Effector memory CD8-positive, alpha-beta T cell (primary cell): ENCODE results near the gene LAMA5.

ENCODE experiments used
- ATAC-seq: fragments of 150-1000 bp; cut with Tn5 transposase; replicated peaks from 2 replicates; pipeline ENCODE4 v1.10.0; 2021; ENCODE audit warnings: mild to moderate bottlenecking, moderate library complexity
- DNase-seq, 3 experiments: peaks; one replicate each; pipeline ENCODE4 v3.0.0; 2021
- H3K27ac Mint-ChIP-seq, 2 donors: one replicate each; pipeline ENCODE4 v1.8.0; 2022; ENCODE audit warnings: mild to moderate bottlenecking in 2 of 2, mixed read lengths in 2 of 2, moderate library complexity in 2 of 2
- H3K27me3 Mint-ChIP-seq, 2 donors: one replicate each; pipeline ENCODE4 v1.8.0; 2022; ENCODE audit warnings: mixed read lengths in 2 of 2
- H3K36me3 Mint-ChIP-seq: one replicate; pipeline ENCODE4 v1.8.0; 2022; ENCODE audit warnings: mild to moderate bottlenecking, moderate library complexity, mixed read lengths; ENCODE audit not compliant: insufficient read depth
- H3K4me1 Mint-ChIP-seq, 2 donors: one replicate each; pipeline ENCODE4 v1.8.0; 2022; ENCODE audit warnings: low read depth in 2 of 2, mixed read lengths in 2 of 2
- H3K4me3 Mint-ChIP-seq, 2 donors: one replicate each; pipeline ENCODE4 v1.8.0; 2022; ENCODE audit warnings: mild to moderate bottlenecking in 2 of 2, mixed read lengths in 2 of 2, moderate library complexity in 2 of 2
- H3K9me3 Mint-ChIP-seq, 2 donors: one replicate each; pipeline ENCODE4 v1.8.0; 2022; ENCODE audit warnings: mixed read lengths in 2 of 2
- total RNA-seq, 9 experiments: gene quantifications; one replicate each; lab custom pipeline; 2026; lab: John Stamatoyannopoulos, UW

The LAMA5 gene, protein sequence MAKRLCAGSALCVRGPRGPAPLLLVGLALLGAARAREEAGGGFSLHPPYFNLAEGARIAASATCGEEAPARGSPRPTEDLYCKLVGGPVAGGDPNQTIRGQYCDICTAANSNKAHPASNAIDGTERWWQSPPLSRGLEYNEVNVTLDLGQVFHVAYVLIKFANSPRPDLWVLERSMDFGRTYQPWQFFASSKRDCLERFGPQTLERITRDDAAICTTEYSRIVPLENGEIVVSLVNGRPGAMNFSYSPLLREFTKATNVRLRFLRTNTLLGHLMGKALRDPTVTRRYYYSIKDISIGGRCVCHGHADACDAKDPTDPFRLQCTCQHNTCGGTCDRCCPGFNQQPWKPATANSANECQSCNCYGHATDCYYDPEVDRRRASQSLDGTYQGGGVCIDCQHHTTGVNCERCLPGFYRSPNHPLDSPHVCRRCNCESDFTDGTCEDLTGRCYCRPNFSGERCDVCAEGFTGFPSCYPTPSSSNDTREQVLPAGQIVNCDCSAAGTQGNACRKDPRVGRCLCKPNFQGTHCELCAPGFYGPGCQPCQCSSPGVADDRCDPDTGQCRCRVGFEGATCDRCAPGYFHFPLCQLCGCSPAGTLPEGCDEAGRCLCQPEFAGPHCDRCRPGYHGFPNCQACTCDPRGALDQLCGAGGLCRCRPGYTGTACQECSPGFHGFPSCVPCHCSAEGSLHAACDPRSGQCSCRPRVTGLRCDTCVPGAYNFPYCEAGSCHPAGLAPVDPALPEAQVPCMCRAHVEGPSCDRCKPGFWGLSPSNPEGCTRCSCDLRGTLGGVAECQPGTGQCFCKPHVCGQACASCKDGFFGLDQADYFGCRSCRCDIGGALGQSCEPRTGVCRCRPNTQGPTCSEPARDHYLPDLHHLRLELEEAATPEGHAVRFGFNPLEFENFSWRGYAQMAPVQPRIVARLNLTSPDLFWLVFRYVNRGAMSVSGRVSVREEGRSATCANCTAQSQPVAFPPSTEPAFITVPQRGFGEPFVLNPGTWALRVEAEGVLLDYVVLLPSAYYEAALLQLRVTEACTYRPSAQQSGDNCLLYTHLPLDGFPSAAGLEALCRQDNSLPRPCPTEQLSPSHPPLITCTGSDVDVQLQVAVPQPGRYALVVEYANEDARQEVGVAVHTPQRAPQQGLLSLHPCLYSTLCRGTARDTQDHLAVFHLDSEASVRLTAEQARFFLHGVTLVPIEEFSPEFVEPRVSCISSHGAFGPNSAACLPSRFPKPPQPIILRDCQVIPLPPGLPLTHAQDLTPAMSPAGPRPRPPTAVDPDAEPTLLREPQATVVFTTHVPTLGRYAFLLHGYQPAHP (N-terminal part only)
- 0 to 3.4 (median 0.39) reads per million in 9 experiments for total RNA-seq

DNA sequence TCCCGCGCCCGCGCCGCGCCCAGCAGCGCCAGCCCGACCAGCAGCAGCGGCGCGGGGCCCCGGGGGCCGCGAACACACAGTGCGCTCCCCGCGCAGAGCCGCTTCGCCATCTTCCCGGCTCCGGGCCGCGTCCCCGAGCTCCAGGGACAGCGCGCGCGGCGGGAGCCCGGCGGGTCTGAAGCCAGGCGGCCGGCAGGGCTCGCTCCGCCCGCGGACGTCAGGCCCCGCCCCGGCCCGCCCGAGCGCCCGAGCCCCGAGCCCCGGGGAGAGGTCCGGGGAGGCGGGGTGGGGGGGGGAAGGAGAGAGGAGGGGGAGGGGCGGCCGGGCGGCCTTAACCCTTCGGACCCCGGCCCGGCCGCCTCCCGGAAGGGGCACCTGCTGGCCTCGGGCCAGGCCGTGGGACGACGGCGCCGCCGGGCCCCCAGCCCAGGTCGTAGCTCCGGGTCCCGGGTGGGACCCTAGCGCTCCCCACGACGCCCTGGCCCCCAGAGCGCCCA is at the start of gene LAMA5:
TSS of gene LAMA5 (minus strand) at position 177 of the 497 bp plus-strand sequence. CDS start at position 110, 67 bp downstream.
- H3K27ac Mint-ChIP-seq, result peak within 1 kb of the TSS in 1 of 2 donors; percentile 18
- peak within 1 kb of the TSS; percentile 78 to 86 for H3K4me3 Mint-ChIP-seq
- no peaks in the 10 kb centered on the region for H3K9me3 Mint-ChIP-seq
- peaks cover 36 to 53% of the 10 kb centered on the region in 2 donors for H3K27me3 Mint-ChIP-seq
- H3K36me3 Mint-ChIP-seq, result no peaks in the 10 kb centered on the region
- H3K4me1 Mint-ChIP-seq, result peaks cover 5 to 8% of the 10 kb centered on the region in 2 donors
- DNase-seq, result no peak
- ATAC-seq, result peak; percentile 64

DNA sequence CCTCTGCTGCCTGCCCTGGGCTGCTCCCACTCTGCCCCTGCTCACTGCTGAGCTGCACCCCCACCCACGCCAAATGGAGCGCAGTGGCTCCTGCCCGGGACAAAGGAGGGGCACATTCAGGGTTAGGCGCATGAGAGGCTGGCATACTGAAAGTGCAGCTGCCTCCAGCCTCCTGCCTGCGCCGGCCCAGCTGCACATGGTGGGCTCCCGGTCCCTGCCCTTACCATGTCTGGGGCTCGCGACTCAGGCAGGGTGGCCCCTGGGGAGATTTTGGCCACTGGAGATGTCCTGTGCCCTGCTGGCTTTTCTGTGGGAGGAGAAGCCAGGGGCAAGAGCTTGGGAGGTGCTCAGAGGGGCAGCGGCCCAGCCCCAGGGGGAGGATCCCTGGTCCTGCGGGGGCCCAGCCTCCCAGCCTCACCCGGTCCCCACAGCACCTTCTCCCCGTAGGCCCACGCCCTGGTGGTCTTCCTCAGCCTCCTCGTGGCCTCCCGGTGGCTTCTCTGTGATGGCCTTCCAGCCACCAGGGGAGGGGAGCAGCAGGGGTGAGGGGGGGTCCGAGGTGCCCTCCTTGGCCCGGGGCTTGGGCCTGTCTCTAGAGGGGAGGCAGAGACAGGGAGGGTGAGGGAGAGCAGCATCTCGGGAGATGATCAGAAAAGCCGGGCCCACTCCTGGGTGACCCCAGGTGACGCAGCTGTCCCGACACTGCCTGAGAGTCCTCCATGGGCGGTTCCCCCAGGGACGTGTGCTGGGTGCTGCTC is 48.4 kb upstream of the LAMA5 start:
- no peaks in the 10 kb centered on the region for H3K4me1 Mint-ChIP-seq
- H3K4me3 Mint-ChIP-seq, result no peak overlapping the region
- H3K27ac Mint-ChIP-seq, result no peak overlapping the region
- no peaks in the 10 kb centered on the region for H3K27me3 Mint-ChIP-seq
- H3K36me3 Mint-ChIP-seq, result no peaks in the 10 kb centered on the region
- no peak for ATAC-seq
- no peaks in the 10 kb centered on the region for H3K9me3 Mint-ChIP-seq
- no peak for DNase-seq

DNA sequence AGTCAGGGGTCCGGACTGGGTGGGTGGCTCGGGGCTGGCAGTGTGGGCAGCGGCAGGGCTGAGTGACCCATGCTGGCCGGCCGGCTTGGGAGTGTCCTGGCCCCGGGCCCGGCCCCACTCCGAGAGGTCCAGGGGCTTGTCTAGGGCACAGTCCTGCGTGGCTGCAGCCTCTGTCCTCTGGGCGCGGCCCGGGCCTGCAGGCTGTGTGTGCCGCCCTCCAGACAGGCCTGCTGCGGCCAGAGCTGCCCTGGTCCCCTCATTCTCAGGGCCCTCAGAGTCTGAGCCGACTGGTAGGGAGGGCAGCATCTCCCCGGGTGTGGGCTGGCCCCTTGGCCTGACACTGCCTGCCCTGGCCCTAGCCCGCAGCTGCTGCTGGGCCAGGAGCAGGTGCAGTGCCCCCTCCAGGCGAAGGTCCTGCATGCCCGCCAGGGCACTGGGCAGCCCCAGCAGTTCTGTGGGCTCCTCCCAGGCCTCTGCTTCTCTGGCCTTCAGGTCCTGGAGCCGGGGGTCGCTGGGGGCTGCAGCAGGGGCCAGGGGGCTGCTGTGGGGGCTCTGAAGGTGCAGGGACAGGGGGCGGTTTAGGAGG is 46.9 kb upstream of the LAMA5 start:
- peaks cover 0 to 8% of the 10 kb centered on the region in 2 donors for H3K4me1 Mint-ChIP-seq
- no peak for ATAC-seq
- no peak overlapping the region for H3K4me3 Mint-ChIP-seq
- no peaks in the 10 kb centered on the region for H3K27me3 Mint-ChIP-seq
- no peak for DNase-seq
- no peak overlapping the region for H3K27ac Mint-ChIP-seq
- H3K9me3 Mint-ChIP-seq, result no peaks in the 10 kb centered on the region
- H3K36me3 Mint-ChIP-seq, result no peaks in the 10 kb centered on the region

DNA sequence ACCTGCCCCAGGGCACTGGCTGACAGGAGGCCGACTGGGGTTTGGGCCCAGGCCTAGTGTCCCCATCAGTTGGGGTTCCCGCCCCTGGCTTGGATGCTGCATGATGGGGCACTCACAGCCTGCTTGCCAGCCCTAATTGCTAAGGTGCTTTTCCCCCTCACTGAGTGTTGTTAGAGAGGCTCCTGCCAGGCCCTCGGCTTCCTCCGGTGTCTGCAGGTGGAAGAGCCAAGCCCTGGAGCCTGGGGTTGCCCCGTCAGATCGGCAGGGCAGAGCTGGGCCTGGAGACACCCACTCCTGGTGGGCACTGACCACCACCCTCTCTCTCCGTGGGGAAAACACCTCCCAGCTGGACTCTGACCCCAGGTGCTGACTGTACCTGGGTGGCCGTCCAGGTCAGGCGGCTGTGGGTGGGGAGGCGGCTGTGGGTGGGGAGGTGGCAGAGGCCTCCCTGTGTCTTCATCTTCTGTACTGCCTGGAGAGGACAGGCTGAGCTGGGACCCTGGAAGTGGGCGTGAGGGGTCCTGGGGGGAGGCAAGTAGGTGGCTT is 46.0 kb upstream of the LAMA5 start:
- ATAC-seq, result no peak
- H3K4me1 Mint-ChIP-seq, result peaks cover 0 to 8% of the 10 kb centered on the region in 2 donors

DNA sequence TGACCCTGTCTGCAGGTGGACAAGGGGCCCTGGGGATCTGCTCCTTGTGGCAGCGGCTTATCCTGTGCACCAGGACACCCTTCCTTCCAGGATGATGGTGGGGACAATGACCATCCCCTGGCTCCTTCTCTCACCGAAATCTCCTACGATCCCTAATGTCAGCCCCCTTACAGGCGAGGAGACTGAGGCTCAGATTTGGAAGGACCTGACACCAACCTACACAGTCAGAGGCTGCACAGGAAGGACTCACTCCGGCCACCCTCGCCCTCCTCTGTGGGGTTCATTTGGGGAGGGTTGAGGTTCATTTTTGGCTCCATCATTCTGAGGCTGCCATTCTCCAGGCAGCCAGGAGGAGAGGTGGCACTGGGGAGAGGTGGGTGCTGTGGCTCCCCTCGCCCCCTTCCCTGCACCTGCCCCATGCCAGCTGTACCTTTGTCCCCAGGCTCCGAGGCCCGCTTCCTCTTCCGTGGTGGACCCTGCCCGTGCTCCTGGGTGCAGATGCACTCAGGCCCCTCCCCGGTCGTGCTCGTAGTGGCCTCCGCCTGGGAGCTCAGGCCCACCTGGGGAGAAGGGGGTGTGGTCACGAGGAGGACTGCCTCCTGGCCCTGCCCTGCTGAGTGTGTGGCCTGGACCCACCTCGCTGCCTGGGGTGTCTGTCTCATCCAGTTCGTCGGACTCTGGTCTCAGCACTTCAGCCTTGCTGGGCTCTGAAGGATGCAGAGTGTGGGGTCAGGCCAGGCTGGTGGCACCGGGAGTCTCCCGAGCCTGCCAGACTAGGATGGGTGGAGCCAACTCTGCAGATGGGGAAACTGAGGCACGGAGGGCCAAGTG is 45.3 kb upstream of the LAMA5 start:
- Mint-ChIP-seq H3K4me3 (no peak overlapping the region), H3K9me3 (no peaks in the 10 kb centered on the region), H3K27ac (no peak overlapping the region), H3K36me3 (peaks cover 3% of the 10 kb centered on the region), H3K4me1 (peaks cover 4 to 10% of the 10 kb centered on the region in 2 donors), H3K27me3 (no peaks in the 10 kb centered on the region)
- DNase-seq (no peak), ATAC-seq (no peak)

More for the DNA sequence above, 46.0 kb upstream of the LAMA5 start:
- no peaks in the 10 kb centered on the region for H3K9me3 Mint-ChIP-seq
- no peaks in the 10 kb centered on the region for H3K27me3 Mint-ChIP-seq
- H3K4me3 Mint-ChIP-seq, result no peak overlapping the region
- H3K36me3 Mint-ChIP-seq, result peaks cover 3% of the 10 kb centered on the region
- no peak for DNase-seq
- H3K27ac Mint-ChIP-seq, result no peak overlapping the region

DNA sequence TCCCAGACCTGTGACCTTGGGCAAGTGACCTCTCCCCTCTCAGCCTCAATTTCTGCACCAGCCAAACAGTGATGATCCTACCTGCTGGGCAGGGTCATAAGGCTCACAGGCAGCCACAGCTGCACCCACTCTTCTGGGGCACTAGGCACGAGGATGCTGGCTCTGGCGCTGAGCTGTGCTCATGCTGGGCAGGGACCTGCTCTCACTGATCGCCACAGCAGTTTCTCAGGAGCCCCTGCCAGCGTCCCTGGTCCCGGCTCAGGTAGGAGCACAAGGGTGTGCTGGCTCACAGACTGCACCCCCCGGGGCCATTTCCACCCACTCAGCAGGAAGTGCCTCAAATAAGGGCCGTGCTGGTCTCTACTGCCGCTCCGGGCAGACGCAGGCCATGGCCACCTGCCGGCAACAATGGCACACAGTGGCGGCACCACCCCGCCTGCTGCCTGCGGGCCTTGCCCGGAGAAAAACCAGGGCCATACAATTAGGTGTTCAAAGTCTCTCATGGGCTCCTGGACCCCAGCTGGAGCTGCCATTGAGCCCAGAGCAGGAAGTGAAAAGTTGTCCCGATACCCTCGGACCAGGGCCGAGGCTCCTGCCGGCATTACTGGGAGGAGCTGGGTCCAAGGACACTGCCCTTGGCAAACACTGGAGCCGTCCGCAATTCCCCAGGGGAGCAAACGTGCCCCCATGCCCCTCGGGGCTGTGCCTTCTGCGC is 44.5 kb upstream of the LAMA5 start:
- peaks cover 4 to 12% of the 10 kb centered on the region in 2 donors for H3K4me1 Mint-ChIP-seq
- H3K27ac Mint-ChIP-seq, result no peak overlapping the region

DNA sequence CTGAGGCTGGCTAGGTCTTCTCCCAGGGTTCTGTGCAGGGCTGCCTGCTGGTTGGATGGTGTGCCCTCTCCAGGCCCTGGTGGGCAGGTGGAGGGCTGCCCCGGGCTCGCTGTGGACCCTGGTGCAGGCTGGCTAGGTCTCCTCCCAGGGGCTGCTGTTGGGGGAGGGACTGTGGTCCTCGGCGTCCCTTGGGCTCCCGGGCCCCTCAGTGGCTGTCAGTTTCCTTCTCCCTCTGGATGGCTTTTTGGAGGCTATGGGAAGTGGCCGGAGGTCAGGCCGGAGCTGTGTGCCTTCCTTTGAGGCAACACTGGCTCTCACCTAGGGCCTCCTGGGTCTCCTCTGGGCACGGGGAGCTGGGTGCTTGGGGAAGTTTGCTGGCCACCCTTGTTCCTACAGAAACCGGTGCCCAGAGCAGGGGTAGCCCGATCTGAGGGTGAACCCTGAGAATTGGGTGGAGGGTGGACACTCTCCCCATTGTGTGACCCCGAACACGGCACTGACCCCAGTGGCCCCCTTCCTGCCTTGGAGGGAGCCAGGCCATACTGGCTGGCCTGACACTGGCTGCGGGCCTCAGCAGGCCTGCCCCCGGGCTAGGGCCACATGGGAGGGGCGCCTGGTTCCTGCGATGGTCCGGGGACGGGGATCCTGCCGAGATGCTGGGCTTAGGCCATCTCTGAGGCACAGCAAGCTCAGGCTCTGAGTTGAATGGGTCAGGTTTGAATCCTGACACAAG is 43.8 kb upstream of the LAMA5 start:
- H3K27me3 Mint-ChIP-seq, result no peaks in the 10 kb centered on the region
- no peak overlapping the region for H3K4me3 Mint-ChIP-seq
- ATAC-seq (no peak), DNase-seq (no peak)
- H3K9me3 Mint-ChIP-seq, result no peaks in the 10 kb centered on the region
- H3K4me1 Mint-ChIP-seq, result peaks cover 8 to 16% of the 10 kb centered on the region in 2 donors
- peaks cover 7% of the 10 kb centered on the region for H3K36me3 Mint-ChIP-seq
- no peak overlapping the region for H3K27ac Mint-ChIP-seq

More for the DNA sequence above, 44.5 kb upstream of the LAMA5 start:
- Mint-ChIP-seq H3K4me3 (no peak overlapping the region), H3K27me3 (no peaks in the 10 kb centered on the region), H3K36me3 (peaks cover 7% of the 10 kb centered on the region), H3K9me3 (no peaks in the 10 kb centered on the region)
- DNase-seq, result no peak
- no peak for ATAC-seq

DNA sequence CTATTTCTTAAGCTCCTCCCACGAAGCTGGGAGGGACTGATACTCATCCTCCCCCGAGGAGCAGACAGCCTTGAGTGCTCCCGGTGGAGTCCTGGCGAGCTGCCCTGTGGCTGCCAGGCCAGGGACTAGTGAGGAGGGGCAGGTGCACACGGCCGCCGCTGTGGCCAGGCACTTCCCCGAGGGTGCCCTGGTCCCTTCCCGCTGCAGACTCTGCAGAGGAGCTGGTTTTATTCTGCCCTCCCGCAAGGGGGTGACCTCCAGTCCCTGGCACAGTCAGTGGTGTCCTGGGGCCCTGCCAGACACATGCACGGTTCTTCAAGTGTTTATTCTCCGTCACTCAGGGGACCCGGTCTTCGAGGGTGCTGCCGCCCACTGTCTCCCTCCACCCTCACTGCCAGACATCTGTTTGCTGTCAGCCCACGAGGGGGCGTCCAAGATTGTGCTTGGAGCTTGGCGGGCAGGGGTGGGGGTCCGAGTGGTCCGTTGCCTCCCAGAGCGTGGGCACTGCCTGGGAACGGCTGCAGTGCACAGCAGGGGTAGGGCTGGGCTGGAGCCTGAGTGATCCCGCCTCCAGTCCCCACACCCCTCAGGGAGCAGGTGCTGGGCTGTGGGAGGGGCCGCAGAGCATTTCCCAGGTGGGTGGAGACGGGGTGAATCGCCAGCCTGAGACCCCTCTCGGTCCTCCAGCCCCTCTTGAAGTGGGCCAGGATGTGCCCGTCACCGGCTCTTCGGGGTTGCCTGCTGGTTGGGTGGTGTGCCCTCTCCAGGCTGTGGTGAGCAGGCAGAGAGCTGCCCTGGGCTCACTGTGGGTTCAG is 43.0 kb upstream of the LAMA5 start:
- Mint-ChIP-seq H3K27ac (peak overlapping the region in 1 of 2 donors; percentile 44), H3K4me3 (peak overlapping the region in 1 of 2 donors; percentile 34), H3K27me3 (no peaks in the 10 kb centered on the region), H3K36me3 (peaks cover 7% of the 10 kb centered on the region), H3K9me3 (no peaks in the 10 kb centered on the region), H3K4me1 (peaks cover 16 to 23% of the 10 kb centered on the region in 2 donors)
- no peak for DNase-seq
- no peak for ATAC-seq

DNA sequence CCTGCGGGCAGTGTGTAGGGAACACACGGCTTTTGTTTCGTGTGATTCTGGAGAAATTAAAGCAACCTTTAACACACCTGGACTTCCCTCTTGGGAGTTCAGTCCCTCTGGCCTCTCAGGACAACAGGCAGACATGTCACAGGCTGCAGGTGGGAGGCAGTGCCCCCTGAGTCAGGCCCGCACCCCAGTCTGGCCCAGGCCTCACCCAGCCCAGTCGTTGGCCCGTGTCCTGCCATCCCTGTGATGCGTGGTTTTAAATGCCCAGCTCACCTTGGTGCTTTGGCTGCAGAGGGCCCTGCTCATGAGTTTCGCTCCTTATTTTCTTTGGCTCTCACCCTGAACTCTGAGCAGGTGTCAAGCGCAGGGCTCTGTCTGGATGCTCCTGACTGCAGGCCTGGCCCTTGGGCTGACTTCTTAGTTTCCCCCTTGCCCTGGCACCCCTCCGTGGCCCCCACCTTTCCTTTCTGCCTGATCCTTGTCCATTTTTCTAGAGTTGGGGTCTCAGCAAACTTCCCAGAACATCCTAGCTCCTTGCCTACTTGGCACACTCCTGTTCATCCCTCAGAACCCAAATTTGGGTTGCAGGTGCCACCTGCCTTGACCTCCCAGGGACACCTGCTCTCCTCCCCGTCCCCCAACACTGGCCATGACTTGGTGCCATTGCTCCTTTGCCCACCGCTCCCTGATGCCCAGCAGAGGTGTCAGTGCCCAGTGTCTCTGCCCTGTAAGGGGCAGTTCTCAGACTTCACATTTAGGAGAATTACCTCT is 42.2 kb upstream of the LAMA5 start:
- Mint-ChIP-seq H3K4me1 (peaks cover 16 to 27% of the 10 kb centered on the region in 2 donors), H3K27me3 (no peaks in the 10 kb centered on the region), H3K9me3 (no peaks in the 10 kb centered on the region), H3K27ac (peak overlapping the region in 1 of 2 donors; percentile 44), H3K36me3 (peaks cover 7% of the 10 kb centered on the region), H3K4me3 (peak overlapping the region in 1 of 2 donors; percentile 23)
- no peak for DNase-seq
- no peak for ATAC-seq
